A673 (cell line): ENCODE data around the gene PUM1. TPM values are rescaled to one million over a fixed set of nuclear protein-coding genes. Genes with fewer than 3 reads are reported as not detected.

Experiments
- BruUV-seq: library from RNA; stranded (reverse); fragments of 400-500 nt; replicated peaks from 2 replicates; lab custom pipeline; 2021; lab: Mats Ljungman, UMichigan
- CTCF ChIA-PET: fragments of 300-600 bp; sonication (Branson Sonifier 250); formaldehyde crosslinking; loops from one replicate; lab custom pipeline; 2022; ENCODE audit warnings: antibody characterized with exemption; lab: Charles Lee
- POLR2A ChIA-PET: fragments of 300-600 bp; sonication (Branson Sonifier 250); formaldehyde crosslinking; loops from one replicate; lab custom pipeline; 2022; ENCODE audit warnings: antibody characterized with exemption; ENCODE audit not compliant: low non-redundant PET; lab: Charles Lee
- DNase-seq: peaks from one replicate; pipeline ENCODE4 v3.0.0-alpha.2; 2015; ENCODE audit warnings: low spot score
- H3K27ac ChIP-seq: fragments of 200-600 bp; sonication (generic); 2 replicates; pipeline ENCODE4 v1.5.1; 2016; ENCODE audit warnings: mixed run types, low read depth, mild to moderate bottlenecking, mixed read lengths, antibody characterized with exemption, low read length; ENCODE audit not compliant: poor library complexity, severe bottlenecking
- H3K27me3 ChIP-seq: fragments of 200-600 bp; sonication (generic); replicated peaks from 2 replicates; pipeline ENCODE4 v1.6.1; 2017; ENCODE audit warnings: mixed run types, low read depth, mild to moderate bottlenecking, mixed read lengths, antibody characterized with exemption, low read length; ENCODE audit not compliant: insufficient read depth, poor library complexity
- H3K36me3 ChIP-seq: fragments of 200-600 bp; sonication (generic); 2 replicates; pipeline ENCODE4 v1.6.1; 2016; ENCODE audit warnings: mixed run types, mild to moderate bottlenecking, mixed read lengths, antibody characterized with exemption, low read length; ENCODE audit not compliant: insufficient read depth, poor library complexity, severe bottlenecking
- H3K4me1 ChIP-seq: fragments of 200-600 bp; sonication (generic); 2 replicates; pipeline ENCODE4 v1.6.1; 2017; ENCODE audit warnings: mixed run types, mild to moderate bottlenecking, mixed read lengths, antibody characterized with exemption, low read length; ENCODE audit not compliant: insufficient read depth, poor library complexity, severe bottlenecking
- H3K4me3 ChIP-seq: fragments of 200-600 bp; sonication (generic); 2 replicates; pipeline ENCODE4 v1.5.1; 2016; ENCODE audit warnings: low read depth, mixed run types, mild to moderate bottlenecking, mixed read lengths, low read length; ENCODE audit not compliant: poor library complexity, severe bottlenecking
- H3K9me3 ChIP-seq: fragments of 200-600 bp; sonication (generic); 2 replicates; pipeline ENCODE4 v1.6.1; 2016; ENCODE audit warnings: mixed run types, low read depth, mild to moderate bottlenecking, mixed read lengths, antibody characterized with exemption, low read length; ENCODE audit not compliant: poor library complexity, severe bottlenecking
- EZH2 ChIP-seq: fragments of 200-600 bp; sonication (generic); IDR thresholded peaks from 2 replicates; pipeline ENCODE4 v1.6.1; 2017; ENCODE audit warnings: borderline replicate concordance, low read depth, mild to moderate bottlenecking, mixed read lengths, antibody characterized with exemption, low read length; ENCODE audit not compliant: poor library complexity, severe bottlenecking
- intact Hi-C: fragments of 100-400 bp; cut with micrococcal nuclease; formaldehyde crosslinking; loops from one replicate; pipeline ENCODE4 v1.10.0; 2022; ENCODE audit not compliant: unreplicated experiment
- total RNA-seq: library from RNA; stranded (reverse); gene quantifications from 2 replicates; pipeline ENCODE4 v1.2.3, GENCODE V29; 2021
- TF ChIP-seq, protein P1 (sequence below): fragments of 300-800, 200-600 bp; sonication (generic); conservative IDR thresholded peaks from 2 replicates; pipeline ENCODE4 v1.5.1; 2017; ENCODE audit warnings: low read depth, mild to moderate bottlenecking, antibody characterized with exemption, low read length, moderate library complexity, mixed read lengths

The PUM1 gene
- total RNA-seq, 1 experiment from 2014 or later = 138 TPM

DNA sequence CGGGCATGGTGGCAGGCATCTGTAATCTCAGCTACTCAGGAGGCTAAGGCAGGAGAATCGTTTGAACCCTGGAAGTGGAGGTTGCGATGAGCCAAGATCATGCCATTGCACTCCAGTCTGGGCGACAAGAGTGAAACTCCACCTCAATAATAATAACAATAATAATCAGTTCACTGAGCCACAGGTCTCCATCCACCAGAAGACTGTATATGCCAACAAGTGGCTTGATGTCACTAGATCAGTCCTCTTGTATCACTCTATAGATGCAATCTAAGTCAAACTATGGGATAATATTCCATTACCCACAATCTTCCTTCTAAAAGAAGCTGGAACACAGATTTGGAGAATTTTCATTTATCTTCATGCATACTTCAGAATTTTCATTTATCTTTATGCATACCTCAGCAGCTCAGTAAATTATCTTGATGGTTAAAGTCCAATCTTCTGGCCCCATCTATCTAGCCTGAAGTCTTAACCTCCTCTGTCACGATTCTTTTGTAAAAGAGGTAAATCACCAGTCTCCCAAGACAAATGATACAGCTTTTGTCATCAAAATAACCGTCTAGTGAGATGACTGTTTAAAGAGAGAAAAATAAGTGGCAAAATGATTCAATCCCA lies 61.8 kb downstream of the PUM1 start:
- TF ChIP-seq, protein P1, sequence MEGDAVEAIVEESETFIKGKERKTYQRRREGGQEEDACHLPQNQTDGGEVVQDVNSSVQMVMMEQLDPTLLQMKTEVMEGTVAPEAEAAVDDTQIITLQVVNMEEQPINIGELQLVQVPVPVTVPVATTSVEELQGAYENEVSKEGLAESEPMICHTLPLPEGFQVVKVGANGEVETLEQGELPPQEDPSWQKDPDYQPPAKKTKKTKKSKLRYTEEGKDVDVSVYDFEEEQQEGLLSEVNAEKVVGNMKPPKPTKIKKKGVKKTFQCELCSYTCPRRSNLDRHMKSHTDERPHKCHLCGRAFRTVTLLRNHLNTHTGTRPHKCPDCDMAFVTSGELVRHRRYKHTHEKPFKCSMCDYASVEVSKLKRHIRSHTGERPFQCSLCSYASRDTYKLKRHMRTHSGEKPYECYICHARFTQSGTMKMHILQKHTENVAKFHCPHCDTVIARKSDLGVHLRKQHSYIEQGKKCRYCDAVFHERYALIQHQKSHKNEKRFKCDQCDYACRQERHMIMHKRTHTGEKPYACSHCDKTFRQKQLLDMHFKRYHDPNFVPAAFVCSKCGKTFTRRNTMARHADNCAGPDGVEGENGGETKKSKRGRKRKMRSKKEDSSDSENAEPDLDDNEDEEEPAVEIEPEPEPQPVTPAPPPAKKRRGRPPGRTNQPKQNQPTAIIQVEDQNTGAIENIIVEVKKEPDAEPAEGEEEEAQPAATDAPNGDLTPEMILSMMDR = no peak
- TF ChIP-seq EZH2 = no peak
- BruUV-seq = no TSS peak
- no peaks in the 10 kb centered on the region for H3K27me3 ChIP-seq
- no peaks in the 10 kb centered on the region for H3K9me3 ChIP-seq
- intact Hi-C loops = no loop called here
- ChIA-PET CTCF (no interaction called here), POLR2A (no interaction called here)
- peaks cover 46% of the 10 kb centered on the region for H3K36me3 ChIP-seq
- no peak overlapping the region for H3K4me3 ChIP-seq
- peaks cover 14% of the 10 kb centered on the region for H3K4me1 ChIP-seq
- no peak for DNase-seq
- no peak overlapping the region for H3K27ac ChIP-seq

DNA sequence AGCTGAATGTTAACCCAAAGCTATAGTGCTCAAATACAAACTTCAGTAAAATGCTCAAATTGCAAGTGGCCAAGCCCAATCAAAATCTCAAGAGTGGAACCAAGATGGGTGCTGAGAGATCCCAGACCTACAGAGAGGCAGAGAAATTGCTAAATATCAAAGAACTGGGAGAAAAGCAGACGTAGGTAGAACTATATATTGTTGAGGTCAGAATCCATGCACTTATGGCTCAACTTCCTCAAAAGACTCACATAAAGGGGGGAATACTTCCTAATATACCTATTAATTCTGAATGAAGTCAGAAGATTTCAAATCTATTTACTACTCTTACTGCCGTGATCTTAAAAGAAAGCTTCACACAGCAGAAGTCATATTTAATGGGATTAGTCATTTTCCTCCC lies 65.2 kb downstream of the PUM1 start:
- Histone ChIP-seq H3K36me3 (peaks cover 39% of the 10 kb centered on the region), H3K27ac (no peak overlapping the region), H3K27me3 (no peaks in the 10 kb centered on the region), H3K4me1 (no peaks in the 10 kb centered on the region), H3K4me3 (no peak overlapping the region), H3K9me3 (no peaks in the 10 kb centered on the region)
- DNase-seq = no peak
- intact Hi-C loops = no loop called here
- TF ChIP-seq, protein P1 = no peak
- TF ChIP-seq EZH2 = no peak
- ChIA-PET CTCF (no interaction called here), POLR2A (no interaction called here)
- no TSS peak for BruUV-seq

DNA sequence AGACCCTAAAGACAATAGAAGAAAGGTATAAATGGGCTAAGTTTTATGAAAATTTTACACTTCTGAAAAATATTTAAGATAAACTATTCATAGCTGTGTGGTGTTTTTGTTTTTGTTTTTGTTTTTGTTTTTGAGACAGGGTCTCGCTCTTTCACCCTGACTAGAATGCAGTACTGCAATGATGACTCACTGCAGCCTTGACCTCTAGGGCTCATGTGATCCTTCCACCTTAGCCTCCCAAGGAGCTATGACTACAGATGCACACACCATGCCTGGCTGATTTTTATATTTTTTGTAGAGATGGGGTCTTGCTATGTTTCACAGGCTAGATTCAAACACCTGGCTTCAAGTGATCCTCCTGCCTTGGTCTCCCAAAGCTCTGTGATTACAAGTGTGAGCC lies 66.6 kb downstream of the PUM1 start:
- Histone ChIP-seq H3K9me3 (no peaks in the 10 kb centered on the region), H3K27me3 (no peaks in the 10 kb centered on the region), H3K4me3 (no peak overlapping the region), H3K4me1 (no peaks in the 10 kb centered on the region), H3K27ac (no peak overlapping the region), H3K36me3 (peaks cover 25% of the 10 kb centered on the region)
- TF ChIP-seq EZH2 = no peak
- TF ChIP-seq, protein P1 = no peak
- BruUV-seq = no TSS peak
- ChIA-PET CTCF (no interaction called here), POLR2A (no interaction called here)
- intact Hi-C loops = no loop called here
- DNase-seq = no peak
